GM18951 (cell line): ENCODE measurements around the gene TMEM30A.

Experiments used
- POLR2A ChIP-seq: IDR thresholded peaks from 4 replicates; pipeline ENCODE4 v1.6.1; 2011; ENCODE audit warnings: mild to moderate bottlenecking; ENCODE audit not compliant: insufficient read length, insufficient read depth; ENCODE audit errors: extremely low read depth
- in situ Hi-C: fragments of 300-500 bp; cut with MboI; formaldehyde crosslinking; loops from one replicate; pipeline ENCODE4 v1.12.0; 2022; ENCODE audit warnings: low sequenced_read_pairs, mixed read lengths, inconsistent platforms; ENCODE audit not compliant: unreplicated experiment

The TMEM30A gene

DNA sequence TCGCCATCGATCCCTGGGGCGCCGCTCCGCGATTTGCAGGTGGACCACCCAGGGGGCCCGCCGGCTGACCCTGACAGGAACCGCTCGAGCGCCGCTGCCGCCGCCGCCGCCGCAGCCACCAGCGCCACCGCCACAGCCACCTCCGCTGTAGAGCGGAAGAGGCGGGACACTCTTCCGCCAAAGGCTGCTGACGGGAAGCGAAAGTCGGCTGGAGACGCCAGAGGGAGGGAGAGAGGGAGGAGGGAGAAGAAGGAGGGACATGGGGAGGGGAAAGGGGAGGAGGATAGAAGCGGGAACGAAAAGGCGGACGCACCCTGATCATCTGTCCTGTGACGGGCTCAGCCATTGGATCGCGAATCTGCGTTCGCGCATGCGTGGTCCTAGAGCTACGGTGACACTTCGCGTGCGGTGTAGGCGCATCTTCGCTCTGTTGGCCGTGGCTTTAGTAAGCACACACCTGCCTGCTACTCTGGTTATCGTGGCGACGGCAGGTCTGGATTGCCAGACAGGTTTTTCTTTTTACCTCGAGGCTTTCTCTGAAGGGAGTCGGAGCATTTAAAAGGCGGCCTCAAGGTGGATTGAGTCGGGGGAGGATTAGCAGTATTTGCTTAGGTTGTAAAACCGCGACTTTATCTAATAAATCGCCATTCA, at the start of gene TMEM30A:
Gene TMEM30A (minus strand): TSS at position 161 of the 651 bp plus-strand sequence. CDS start 154 bp downstream, at position 7.
- TF ChIP-seq POLR2A, result peak; percentile 97
- in situ Hi-C loops, result no loop called here

DNA sequence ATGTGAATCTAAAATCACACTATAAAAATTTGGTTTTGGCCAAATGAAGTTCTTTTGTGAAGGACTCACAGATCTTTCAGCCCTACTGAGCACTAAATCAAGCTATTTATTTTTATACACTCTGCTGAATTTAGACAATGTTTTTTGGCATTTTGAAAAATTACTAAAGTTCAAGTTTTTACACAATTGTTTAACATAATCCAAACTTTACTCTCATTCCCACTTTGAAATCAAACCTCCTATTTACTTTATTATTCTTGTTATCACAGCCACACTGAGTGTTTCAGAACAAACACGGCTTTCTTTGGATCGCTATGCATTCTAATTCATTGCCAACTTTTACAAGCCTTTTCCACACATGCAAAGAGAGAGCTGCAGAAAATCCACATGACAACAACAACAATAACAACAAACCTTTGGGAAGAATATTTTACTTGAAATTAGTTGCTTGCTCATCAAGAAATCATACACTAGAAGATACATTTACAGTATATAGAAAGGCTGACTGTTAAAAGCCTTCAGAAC, 49.1 kb upstream of the TMEM30A start:
- in situ Hi-C loops, result no loop called here

DNA sequence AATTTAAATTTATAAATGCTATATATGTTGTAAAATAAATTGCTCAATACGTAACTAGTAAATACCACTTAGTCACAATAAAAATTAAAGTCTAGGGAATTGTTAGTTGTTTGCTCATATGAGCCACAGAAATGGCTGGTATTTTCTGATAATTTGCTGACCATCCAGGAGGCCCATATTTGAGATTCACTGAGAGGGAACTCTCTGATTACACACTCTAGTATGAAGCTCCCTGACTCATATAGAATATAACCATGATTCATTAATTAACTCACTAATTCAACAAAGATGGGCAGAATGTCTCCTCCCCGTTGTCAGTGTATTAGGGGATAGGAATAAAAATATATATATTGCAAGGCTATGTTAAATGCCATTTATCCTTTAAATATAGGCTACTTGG, 46.6 kb upstream of the TMEM30A start:
- in situ Hi-C loops, result no loop called here
- no peak for TF ChIP-seq POLR2A

More for the DNA sequence above, 49.1 kb upstream of the TMEM30A start:
- no peak for TF ChIP-seq POLR2A

DNA sequence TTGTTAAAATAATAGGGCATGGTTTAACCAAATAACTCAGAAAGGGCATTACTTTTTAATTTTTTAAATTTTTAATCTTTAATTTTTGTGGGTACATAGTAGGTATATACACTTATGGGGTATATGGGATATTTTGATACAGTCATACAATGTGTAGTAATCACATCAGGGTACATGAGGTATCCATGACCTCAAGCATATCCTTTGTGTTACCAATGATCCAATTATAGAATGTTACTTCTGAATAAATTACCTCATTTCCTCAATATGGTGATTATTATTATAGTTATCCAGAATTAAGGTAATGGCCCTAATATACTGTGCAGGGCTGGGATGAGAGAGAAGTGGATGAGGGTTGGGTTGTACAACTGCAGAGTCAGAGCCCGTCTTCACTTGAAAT, 45.1 kb upstream of the TMEM30A start:
- no peak for TF ChIP-seq POLR2A
- in situ Hi-C loops, result no loop called here

DNA sequence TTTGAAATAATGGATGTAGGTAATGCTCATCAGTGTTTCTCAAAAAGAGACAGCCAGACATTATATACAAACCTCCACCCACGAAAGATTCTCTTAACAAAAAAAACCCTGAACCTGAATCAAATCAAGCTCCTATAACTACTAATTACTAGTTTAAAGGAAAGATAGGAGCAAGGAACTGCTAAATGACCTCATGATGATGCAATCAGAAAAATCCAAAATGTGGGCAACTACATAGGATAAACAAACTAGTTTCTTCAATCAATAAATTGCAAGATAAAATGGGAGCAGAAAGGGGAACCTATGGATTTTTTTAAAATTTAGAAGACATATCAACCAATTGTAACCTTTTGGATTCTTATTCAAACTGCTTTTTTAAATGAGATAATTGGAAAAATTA, 43.2 kb upstream of the TMEM30A start:
- in situ Hi-C loops, result no loop called here
- TF ChIP-seq POLR2A, result no peak

DNA sequence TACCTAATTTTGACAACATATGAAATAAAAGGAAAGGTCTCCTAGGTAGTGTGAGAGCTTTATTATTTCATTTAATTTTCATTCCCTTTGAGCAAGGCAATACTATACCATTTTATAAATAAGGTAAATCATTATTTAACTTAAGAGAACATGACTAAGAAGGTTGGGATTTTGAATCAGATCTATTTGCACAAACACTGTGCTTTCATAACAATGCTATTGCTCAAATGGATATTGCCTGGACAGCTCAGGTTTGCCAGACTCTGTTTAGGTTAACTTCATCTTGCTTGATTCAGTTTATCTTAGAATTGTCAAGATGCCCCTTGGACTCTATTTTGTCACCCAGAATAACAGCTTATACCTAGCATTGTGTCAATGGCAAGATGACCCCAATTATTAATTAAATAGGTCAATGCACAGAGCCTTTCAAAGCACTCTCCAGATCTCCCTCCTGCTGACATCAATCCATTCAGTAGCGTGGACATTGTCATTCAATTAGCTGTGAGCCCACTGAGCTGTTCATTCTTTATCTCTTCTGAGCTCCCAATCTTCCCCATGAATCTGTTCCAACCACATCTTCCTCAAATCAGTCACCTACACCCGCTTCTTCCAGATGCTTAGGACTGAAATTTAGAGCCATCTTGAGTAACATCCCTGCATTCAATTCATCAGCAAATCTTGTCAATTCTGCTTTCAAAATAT, 42.1 kb upstream of the TMEM30A start:
- no peak for TF ChIP-seq POLR2A
- in situ Hi-C loops, result no loop called here

DNA sequence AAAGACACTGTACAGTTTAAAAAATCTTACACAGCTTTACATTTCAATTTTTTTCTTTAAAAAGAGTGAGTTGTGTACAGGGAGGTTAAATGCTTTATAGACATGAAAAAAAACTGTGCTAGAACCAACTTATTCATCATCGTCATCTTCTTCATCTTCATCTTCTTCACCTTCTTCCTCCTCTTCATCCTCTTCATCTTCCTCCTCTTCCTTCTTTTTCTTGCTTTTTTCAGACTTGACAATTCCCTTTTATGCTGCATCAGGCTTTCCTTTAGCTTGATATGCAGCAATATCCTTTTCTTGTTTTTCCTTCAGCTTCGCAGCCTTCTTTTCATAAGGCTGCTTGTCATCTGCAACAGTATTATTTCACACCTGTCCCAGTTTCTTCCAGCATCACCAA, 34.3 kb upstream of the TMEM30A start:
- TF ChIP-seq POLR2A, result no peak
- in situ Hi-C loops, result no loop called here

DNA sequence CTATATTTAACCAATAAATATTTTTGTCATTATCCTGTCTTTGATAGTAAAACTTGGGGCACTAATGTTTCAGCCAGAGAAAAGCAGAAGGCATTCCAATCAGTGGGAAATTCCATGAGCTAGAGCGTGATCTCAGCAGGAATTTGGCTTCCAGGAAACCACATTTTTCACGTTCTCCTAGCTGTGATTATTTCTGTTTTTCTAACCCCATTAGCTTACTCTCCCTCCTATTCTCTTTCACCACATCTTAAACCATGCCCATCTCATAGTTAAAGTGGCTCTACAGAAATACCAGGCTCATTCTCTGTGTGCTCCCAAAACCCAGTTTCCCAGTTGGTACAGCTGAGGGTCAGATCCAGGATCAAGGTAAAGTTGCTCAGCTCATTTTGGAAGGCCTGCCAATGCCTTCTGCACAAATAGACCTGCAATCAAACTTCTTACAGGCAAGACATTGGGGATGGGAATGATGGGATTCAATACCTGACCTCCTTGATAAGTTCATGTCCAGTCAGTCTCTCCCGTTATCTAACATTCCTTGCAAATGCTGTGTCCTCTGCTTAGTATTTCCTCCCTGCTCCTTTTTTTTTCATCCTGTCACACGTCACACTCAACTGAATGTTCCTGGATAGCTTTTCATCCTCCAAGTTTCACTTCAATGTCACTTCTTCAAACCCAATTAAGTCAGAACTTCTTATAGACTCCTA, 33.1 kb upstream of the TMEM30A start:
- in situ Hi-C loops, result no loop called here
- TF ChIP-seq POLR2A, result no peak

DNA sequence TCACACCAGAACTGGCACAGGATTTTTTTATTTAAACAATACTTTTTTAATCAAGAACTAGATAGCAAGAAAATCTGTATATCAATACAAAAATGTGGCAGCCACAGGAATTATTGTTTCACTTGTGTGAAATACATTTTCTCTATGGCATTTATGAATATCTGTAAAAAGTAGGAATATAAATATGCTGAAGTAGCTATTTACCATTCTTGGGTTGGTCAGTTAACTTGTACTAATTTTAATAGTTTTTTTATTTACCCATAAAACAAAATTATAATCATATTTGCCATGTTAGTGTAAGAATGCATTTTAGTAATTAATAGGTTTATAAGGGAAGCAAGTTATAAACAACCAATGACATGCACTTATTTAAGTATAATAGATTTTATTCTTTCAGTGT, 31.4 kb upstream of the TMEM30A start:
- in situ Hi-C loops, result no loop called here
- no peak for TF ChIP-seq POLR2A

DNA sequence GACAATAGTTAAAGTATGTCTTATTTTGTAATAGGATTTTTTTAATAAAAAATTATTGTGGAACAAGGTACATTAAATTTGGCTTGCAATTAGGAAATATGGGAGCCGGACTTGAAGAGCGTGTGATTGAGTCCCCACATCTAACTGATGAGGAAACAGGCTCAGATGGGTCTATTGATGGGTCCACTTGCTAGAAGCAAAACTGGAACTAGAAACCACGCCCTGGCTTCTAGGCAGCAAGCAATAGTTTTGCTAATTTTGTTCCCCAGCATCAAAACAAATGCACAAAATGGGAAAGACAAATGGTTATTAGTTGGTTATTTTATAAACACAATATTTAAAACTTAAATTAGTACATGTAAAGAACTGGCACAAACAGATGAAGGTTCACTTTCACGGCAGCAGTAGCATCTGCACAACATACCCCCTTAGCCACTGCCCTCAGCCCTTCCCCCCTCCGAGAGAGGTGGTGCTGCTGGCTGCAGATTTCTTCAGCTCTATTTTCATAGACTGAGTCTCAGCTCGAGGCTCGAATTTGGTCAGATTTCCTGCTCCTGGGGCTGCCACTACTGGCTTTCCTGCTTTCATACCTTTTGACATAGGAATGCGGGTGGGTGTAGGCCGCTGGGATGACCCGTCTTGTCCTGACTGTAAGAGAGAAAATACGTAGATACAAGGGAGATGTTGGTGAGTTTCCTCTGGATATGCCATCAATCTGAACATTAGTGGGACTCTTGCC, 23.8 kb upstream of the TMEM30A start:
- no peak for TF ChIP-seq POLR2A
- in situ Hi-C loops, result no loop called here

DNA sequence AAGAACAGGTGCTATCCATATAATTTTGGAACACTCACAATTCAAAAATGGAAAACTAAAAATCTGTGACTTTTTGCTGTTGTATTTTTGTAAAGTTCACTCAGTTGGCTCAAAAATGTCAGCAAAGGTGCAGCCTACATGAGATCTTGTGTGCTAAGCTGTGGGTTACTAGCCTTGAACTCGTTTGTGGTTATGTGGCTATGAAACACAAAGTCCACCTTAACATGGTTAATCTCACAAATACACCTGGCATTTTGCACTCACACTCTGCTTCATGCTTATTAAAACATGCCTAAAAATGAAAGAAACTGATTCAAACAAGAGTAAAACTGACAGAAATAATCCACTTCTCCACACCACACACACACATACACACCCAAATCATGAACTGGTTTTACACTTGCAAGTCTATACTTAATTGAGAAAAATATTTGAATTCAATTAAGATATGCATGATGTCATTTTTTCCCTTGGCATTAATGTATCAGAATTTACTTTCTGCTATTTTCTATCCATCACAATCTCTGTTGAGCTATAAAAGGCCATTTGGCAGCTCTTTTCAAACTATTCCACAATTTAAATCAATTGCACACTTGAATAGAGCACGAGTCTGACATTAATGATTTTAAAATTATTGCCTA, 22.9 kb upstream of the TMEM30A start:
- in situ Hi-C loops, result no loop called here
- TF ChIP-seq POLR2A, result no peak

DNA sequence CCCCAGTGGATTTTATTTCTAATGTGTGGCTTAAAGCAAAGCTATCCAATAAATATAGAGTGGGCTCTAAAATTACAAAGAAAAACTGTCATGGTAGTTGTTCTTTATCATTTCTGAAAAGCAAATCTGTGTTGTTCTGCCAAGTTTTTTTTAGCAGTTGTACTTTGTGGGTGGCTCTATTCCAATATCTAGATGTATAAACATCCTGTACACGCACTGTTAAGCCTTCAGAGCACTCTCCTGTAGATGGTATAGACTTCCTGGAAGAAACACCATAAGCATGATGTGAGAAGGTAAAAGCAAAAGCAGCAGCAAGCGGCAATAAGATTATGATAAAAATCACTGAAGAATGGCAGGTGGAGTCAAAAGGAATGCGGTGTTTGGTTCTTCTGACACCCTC, 21.5 kb upstream of the TMEM30A start:
- in situ Hi-C loops, result no loop called here
- no peak for TF ChIP-seq POLR2A
